H9 (cell line): ENCODE data around the gene KRTAP19-8. TPM values are rescaled to one million over a fixed set of nuclear protein-coding genes. Genes with fewer than 3 reads are reported as not detected.

Source experiments
- DNase-seq: peaks from one replicate; pipeline ENCODE4 v3.0.0-alpha.2; 2017
- H2AFZ ChIP-seq: one replicate; pipeline ENCODE4 v1.6.1; 2013; ENCODE audit warnings: mild to moderate bottlenecking, low read length, control low read depth, moderate library complexity
- H2AK5ac ChIP-seq: 2 replicates; pipeline ENCODE4 v1.6.1; 2013; ENCODE audit warnings: low read length, control low read depth, mixed read lengths; ENCODE audit not compliant: insufficient read length
- H2BK120ac ChIP-seq: one replicate; pipeline ENCODE4 v1.6.1; 2013; ENCODE audit warnings: low read depth, mild to moderate bottlenecking, low read length, control low read depth, inconsistent platforms; ENCODE audit not compliant: poor library complexity, severe bottlenecking
- H2BK12ac ChIP-seq: 2 replicates; pipeline ENCODE4 v1.6.1; 2013; ENCODE audit warnings: low read length, control low read depth, mixed read lengths, low read depth; ENCODE audit not compliant: insufficient read length
- H2BK15ac ChIP-seq: 2 replicates; pipeline ENCODE4 v1.6.1; 2013; ENCODE audit warnings: low read depth, low read length, control low read depth
- H2BK20ac ChIP-seq: one replicate; pipeline ENCODE4 v1.6.1; 2013; ENCODE audit warnings: low read depth, mild to moderate bottlenecking, low read length, control low read depth, inconsistent platforms; ENCODE audit not compliant: poor library complexity, severe bottlenecking
- H2BK5ac ChIP-seq: 2 replicates; pipeline ENCODE4 v1.6.1; 2013; ENCODE audit warnings: low read length, control low read depth, mixed read lengths; ENCODE audit not compliant: insufficient read length
- H3K14ac ChIP-seq: 2 replicates; pipeline ENCODE4 v1.6.1; 2013; ENCODE audit warnings: low read length, control low read depth; ENCODE audit not compliant: insufficient read depth
- H3K18ac ChIP-seq: 2 replicates; pipeline ENCODE4 v1.6.1; 2013; ENCODE audit warnings: low read depth, mild to moderate bottlenecking, mixed read lengths, low read length, control low read depth; ENCODE audit not compliant: insufficient read length
- H3K23ac ChIP-seq: 2 replicates; pipeline ENCODE4 v1.6.1; 2013; ENCODE audit warnings: low read length, control low read depth, mixed read lengths, low read depth; ENCODE audit not compliant: insufficient read length
- H3K23me2 ChIP-seq: 2 replicates; pipeline ENCODE4 v1.6.1; 2013; ENCODE audit warnings: low read depth, mild to moderate bottlenecking, mixed read lengths, low read length, control low read depth; ENCODE audit not compliant: insufficient read length, poor library complexity, severe bottlenecking
- H3K27ac ChIP-seq: 2 replicates; pipeline ENCODE4 v1.5.1; 2013; ENCODE audit warnings: low read length, control low read depth, mixed read lengths, low read depth; ENCODE audit not compliant: insufficient read length
- H3K27me3 ChIP-seq: 2 replicates; pipeline ENCODE4 v1.6.1; 2013; ENCODE audit warnings: low read length, control low read depth, inconsistent platforms; ENCODE audit not compliant: insufficient read depth
- H3K4ac ChIP-seq: 2 replicates; pipeline ENCODE4 v1.6.1; 2013; ENCODE audit warnings: low read depth, mild to moderate bottlenecking, control low read depth, inconsistent platforms, low read length, moderate library complexity
- H3K4me1 ChIP-seq: 2 replicates; pipeline ENCODE4 v1.6.1; 2013; ENCODE audit warnings: low read length, control low read depth, inconsistent platforms; ENCODE audit not compliant: insufficient read depth
- H3K4me2 ChIP-seq: 2 replicates; pipeline ENCODE4 v1.6.1; 2013; ENCODE audit warnings: low read length, control low read depth, mixed read lengths; ENCODE audit not compliant: insufficient read length, insufficient read depth
- H3K56ac ChIP-seq: 2 replicates; pipeline ENCODE4 v1.6.1; 2013; ENCODE audit warnings: low read depth, mild to moderate bottlenecking, mixed read lengths, low read length, control low read depth; ENCODE audit not compliant: insufficient read length
- H3K79me1 ChIP-seq: 2 replicates; pipeline ENCODE4 v1.6.1; 2013; ENCODE audit warnings: low read depth, mild to moderate bottlenecking, moderate library complexity, low read length, control low read depth, inconsistent platforms; ENCODE audit not compliant: insufficient read depth, poor library complexity, severe bottlenecking
- H3K79me2 ChIP-seq: 2 replicates; pipeline ENCODE4 v1.6.1; 2013; ENCODE audit warnings: low read length, control low read depth, inconsistent platforms; ENCODE audit not compliant: insufficient read depth
- H3K9ac ChIP-seq: 2 replicates; pipeline ENCODE4 v1.6.1; 2013; ENCODE audit warnings: low read length, control low read depth, mixed read lengths; ENCODE audit not compliant: insufficient read length; ENCODE audit errors: extremely low read depth
- H3K9me3 ChIP-seq: one replicate; pipeline ENCODE4 v1.6.1; 2013; ENCODE audit warnings: low read depth, low read length, inconsistent platforms; ENCODE audit not compliant: control insufficient read depth
- H3T11ph ChIP-seq: one replicate; pipeline ENCODE4 v1.6.1; 2013; ENCODE audit warnings: mild to moderate bottlenecking, low read length, control low read depth, inconsistent platforms
- H4K20me1 ChIP-seq: one replicate; pipeline ENCODE4 v1.6.1; 2013; ENCODE audit not compliant: control insufficient read depth, insufficient read length, insufficient read depth
- H4K5ac ChIP-seq: 2 replicates; pipeline ENCODE4 v1.6.1; 2013; ENCODE audit warnings: low read depth, mild to moderate bottlenecking, mixed read lengths, low read length, control low read depth; ENCODE audit not compliant: insufficient read length
- H4K8ac ChIP-seq: replicated peaks from 2 replicates; pipeline ENCODE4 v1.6.1; 2013; ENCODE audit warnings: low read length, control low read depth, mixed read lengths, low read depth; ENCODE audit not compliant: insufficient read length
- H4K91ac ChIP-seq: 2 replicates; pipeline ENCODE4 v1.6.1; 2013; ENCODE audit warnings: low read depth, mild to moderate bottlenecking, moderate library complexity, mixed read lengths, low read length, control low read depth; ENCODE audit not compliant: insufficient read length
- H3K27ac Mint-ChIP-seq, 3 experiments: 2 replicates in 2 of 3; 3 replicates in 1 of 3; pipeline ENCODE4 v1.8.0; 2020 to 2021; ENCODE audit warnings: mixed read lengths in 3 of 3, mild to moderate bottlenecking in 1 of 3, moderate library complexity in 1 of 3
- H3K27me3 Mint-ChIP-seq: 2 replicates; pipeline ENCODE4 v1.8.0; 2021; ENCODE audit warnings: low read depth, mild to moderate bottlenecking, moderate library complexity, mixed read lengths
- H3K36me3 Mint-ChIP-seq, 3 experiments: 2 replicates in 2 of 3; 3 replicates in 1 of 3; pipeline ENCODE4 v1.8.0; 2020 to 2021; ENCODE audit warnings: low read depth in 3 of 3, mixed read lengths in 3 of 3; ENCODE audit not compliant: insufficient read depth in 1 of 3
- H3K4me1 Mint-ChIP-seq, 2 experiments: 2 replicates each; pipeline ENCODE4 v1.8.0; 2020; ENCODE audit warnings: mixed read lengths in 2 of 2
- H3K4me3 Mint-ChIP-seq, 2 experiments: 2 replicates in 1 of 2; 3 replicates in 1 of 2; pipeline ENCODE4 v1.8.0; 2020 to 2021; ENCODE audit warnings: mild to moderate bottlenecking in 2 of 2, mixed read lengths in 2 of 2, moderate library complexity in 1 of 2
- H3K9me3 Mint-ChIP-seq, 2 experiments: 2 replicates in 1 of 2; 3 replicates in 1 of 2; pipeline ENCODE4 v1.8.0; 2020; ENCODE audit warnings: mild to moderate bottlenecking in 2 of 2, mixed read lengths in 2 of 2, moderate library complexity in 1 of 2
- CTCF ChIP-seq: fragments of 200-600 bp; sonication (generic); conservative IDR thresholded peaks from 3 replicates; pipeline ENCODE4 v1.8.0; 2021; ENCODE audit warnings: antibody characterized with exemption, mild to moderate bottlenecking
- WGBS: extraction: QIAGEN DNeasy Blood & Tissue Kit; methylation state at CpG from one replicate; pipeline ENCODE4 v1.1.7; 2013; ENCODE audit warnings: missing lambda C conversion rate, low lambda C conversion rate, mixed read lengths; ENCODE audit not compliant: insufficient read length; ENCODE audit errors: extremely low coverage; 5-methylcytosine and 5-hydroxymethylcytosine counted together
- total RNA-seq: library from RNA; stranded (reverse); gene quantifications from 2 replicates; pipeline ENCODE4 v1.2.1, GENCODE V29; 2021

The KRTAP19-8 gene
- total RNA-seq, 1 experiment from 2014 or later = not detected

- H2BK15ac ChIP-seq = no peak overlapping the region
- H3K9me3 Mint-ChIP-seq = no peaks in the 10 kb centered on the region; a peak in 2 of 5 replicates
- no peak overlapping the region for H3K23ac ChIP-seq
- no peak for TF ChIP-seq CTCF
- H3K27ac Mint-ChIP-seq = no peak overlapping the region
- H4K91ac ChIP-seq = no peak overlapping the region
- no peak overlapping the region for H4K8ac ChIP-seq
- H3K9me3 ChIP-seq = no peaks in the 10 kb centered on the region
- no CpG with 5 or more reads among the region's 4 CpGs for WGBS
- 0 out of 4 replicates have a peak, but pooled peaks cover 0 to 4% of the 10 kb centered on the region in 2 experiments for H3K4me1 Mint-ChIP-seq
- no peak for DNase-seq
- no peaks in the 10 kb centered on the region for H3K23me2 ChIP-seq
- no peak overlapping the region for H3K14ac ChIP-seq
- H2BK120ac ChIP-seq = no peak overlapping the region
- no peak overlapping the region for H2AK5ac ChIP-seq
- no peak overlapping the region for H3K4me3 Mint-ChIP-seq
- H3K56ac ChIP-seq = no peak overlapping the region
- no peaks in the 10 kb centered on the region for H3K79me2 ChIP-seq
- H3K27me3 Mint-ChIP-seq = no peaks in the 10 kb centered on the region
- H3K36me3 Mint-ChIP-seq = peaks cover 0 to 1% (median 0%) of the 10 kb centered on the region in 3 experiments; a peak in 2 of 7 replicates
- no peak overlapping the region for H3K4ac ChIP-seq
- no peak overlapping the region for H4K5ac ChIP-seq
- H2BK12ac ChIP-seq = no peak overlapping the region
- no peaks in the 10 kb centered on the region for H3K27me3 ChIP-seq
- no peak overlapping the region for H3K9ac ChIP-seq
- H4K20me1 ChIP-seq = no peaks in the 10 kb centered on the region
- H3K18ac ChIP-seq = no peak overlapping the region
- no peak overlapping the region for H2BK5ac ChIP-seq
- H2BK20ac ChIP-seq = no peak overlapping the region
- H2AFZ ChIP-seq = no peak overlapping the region
- no peak overlapping the region for H3K4me2 ChIP-seq
- no peaks in the 10 kb centered on the region for H3K4me1 ChIP-seq
- H3T11ph ChIP-seq = no peak overlapping the region
- no peaks in the 10 kb centered on the region for H3K79me1 ChIP-seq
- no peak overlapping the region for H3K27ac ChIP-seq
These were observed 25.9 kb downstream of the KRTAP19-8 start for GRCh38 chr21:31012133-31013089.
